SK-N-DZ (cell line): ENCODE results near the gene SEMA4D.
A peak's percentile ranks its signal among the peaks of the same experiment; 100 is the strongest.
"Not testable (repeated sequence)": the region's sequence is repeated elsewhere in the genome, so short reads cannot be mapped to it uniquely, and the experiment has no call there.

Source experiments
- DNase-seq: peaks from one replicate; pipeline ENCODE4 v3.0.0-alpha.2; 2015; ENCODE audit warnings: low spot score

SEMA4D gene

DNA sequence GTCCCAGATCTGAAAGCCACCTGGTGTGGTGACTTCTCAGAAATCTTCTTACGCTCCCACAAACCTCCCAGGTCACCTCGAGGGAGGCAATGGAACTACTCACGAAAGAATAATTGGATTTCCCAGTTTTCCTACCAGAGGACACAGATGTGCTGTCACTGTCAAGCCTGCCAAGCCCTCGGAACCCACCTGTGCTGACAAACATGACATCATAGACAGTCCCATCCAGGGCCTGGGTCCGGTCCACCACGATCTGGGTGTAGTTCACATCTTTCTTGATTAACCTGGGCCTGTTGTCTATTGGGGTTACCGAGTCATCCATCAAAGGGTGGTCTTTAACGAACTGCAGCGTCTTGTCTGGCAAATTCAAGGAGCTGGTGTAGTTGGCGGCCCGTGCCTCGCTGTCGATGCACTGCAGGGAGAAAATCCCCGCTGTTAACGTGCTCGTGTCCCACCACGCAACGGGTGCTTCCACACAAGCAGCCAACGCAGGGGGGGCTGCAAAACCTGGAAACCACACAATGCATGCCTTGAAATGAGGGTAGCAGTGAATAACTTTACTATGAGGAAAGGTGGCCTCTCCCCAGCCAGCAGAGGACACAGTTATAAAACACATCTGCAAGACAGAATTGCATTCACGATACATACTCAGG, 110.6 kb downstream of the SEMA4D start:
- DNase-seq, result no peak

DNA sequence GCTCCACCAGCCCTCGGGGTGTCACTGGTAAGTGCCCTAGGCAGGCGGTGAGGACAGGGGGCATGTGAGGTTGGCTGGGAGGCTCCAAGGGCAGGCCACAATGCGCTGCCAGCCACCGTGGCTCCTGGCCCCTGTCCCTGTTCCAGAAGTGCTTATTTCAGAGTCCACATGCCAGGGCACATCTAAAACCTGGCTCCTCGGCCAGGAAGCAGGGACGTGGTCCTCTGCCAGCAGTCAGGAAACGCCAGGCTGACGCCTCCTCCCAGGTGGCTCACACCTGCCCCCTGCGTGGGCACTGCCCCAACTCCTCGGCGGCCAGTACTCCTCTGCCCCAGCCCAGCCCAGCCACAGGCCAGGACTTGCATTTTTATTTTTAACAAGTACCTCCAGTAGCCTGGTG, 111.1 kb downstream of the SEMA4D start:
- no peak for DNase-seq

DNA sequence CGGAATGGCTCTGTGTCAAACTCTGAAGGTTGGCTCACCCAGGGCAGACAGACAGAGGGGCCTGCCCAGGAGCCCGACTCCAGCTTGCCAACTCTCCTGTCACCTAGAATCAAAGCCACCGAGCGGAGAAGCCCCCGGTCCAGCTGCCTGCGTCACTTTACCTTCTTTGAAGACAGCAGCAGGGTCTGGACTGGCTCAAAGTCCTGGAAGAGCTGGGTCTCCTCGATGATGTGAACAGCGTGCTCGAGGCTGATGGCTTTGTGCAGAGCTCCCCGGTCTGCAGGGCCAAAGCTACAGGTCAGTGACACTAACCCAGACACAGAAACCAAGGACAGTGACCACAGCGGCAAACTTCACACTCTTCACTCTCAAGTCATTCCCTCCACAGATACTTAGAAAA, 111.7 kb downstream of the SEMA4D start:
- DNase-seq, result no peak

DNA sequence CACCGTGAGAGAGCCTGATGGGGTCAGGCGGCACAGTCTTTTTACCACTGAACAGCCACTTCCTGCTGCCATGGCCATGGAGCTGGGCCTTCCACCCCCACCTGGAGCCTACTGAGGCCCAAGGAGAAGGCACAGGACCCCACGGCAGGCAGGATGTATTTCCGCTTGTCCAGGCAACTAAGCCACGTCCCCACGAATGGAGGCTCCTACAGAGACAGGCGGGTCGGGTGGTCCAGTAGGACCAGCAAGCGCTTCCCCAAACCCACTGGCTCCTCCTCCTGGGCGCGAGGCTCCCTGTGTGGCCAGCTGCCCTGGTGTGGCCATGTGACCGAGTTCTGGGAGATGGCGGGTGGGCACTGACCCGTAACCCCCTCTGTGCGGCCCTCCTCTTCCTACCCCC, 113.1 kb downstream of the SEMA4D start:
- no peak for DNase-seq

DNA sequence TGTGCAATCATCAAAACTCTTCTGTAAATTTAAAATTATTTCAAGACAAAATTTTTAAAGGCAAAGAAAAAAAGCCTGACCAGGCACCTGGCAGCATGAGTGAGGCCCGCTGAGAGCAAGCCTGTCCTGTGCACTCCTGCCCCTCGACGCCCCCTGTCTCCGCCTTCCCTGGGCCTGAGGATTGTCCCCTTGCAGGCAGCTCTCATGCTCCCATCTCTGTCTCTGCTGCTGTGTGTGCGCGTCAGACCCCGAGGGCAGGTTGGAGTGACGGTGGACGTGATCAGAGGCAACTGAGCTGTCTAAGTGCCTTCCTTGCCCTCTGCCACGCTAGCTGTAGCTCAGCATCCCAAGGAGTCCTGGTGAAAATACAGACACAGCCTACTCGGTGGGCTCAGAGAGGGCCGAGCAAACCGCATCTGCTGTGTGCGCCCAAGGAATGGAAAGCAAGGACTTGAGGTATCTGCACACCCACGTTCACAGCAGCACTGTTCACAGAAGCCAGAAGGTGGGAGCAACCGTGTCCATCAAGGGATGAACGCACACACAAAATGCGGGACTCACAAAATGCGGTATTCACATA, 114.1 kb downstream of the SEMA4D start:
- no peak for DNase-seq

DNA sequence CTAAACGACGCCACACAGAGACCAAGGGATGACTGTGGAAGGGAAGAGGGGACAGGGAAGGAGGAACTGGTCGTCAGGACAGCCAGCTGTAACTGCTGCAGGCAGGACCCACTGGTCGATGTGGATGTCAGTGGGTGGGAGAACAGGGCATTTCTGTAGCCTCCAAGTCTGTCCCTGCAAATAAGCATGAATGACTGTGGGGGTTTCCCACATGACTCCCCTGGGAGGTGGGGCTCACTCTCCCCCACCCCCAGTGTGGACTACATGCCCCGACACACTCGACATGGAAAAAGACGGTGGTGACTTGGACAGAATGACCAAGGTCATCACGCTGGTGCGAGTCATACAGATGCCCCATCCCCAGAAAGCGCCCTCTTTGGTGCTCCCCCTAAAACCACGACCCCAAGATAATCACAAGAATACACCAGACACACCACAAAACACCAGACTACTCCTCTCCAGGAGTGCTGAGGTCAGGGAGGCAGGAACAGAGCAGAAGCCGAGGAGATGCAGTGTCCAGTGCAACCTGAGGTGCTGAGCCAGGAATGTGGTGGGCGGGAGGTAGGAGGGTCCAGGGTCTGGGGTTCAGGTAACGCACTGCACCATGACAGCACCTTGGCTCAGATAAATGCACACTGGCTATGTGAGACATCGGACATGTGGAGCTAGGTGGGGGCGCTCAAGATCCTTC, 114.7 kb downstream of the SEMA4D start:
- DNase-seq, result no peak

DNA sequence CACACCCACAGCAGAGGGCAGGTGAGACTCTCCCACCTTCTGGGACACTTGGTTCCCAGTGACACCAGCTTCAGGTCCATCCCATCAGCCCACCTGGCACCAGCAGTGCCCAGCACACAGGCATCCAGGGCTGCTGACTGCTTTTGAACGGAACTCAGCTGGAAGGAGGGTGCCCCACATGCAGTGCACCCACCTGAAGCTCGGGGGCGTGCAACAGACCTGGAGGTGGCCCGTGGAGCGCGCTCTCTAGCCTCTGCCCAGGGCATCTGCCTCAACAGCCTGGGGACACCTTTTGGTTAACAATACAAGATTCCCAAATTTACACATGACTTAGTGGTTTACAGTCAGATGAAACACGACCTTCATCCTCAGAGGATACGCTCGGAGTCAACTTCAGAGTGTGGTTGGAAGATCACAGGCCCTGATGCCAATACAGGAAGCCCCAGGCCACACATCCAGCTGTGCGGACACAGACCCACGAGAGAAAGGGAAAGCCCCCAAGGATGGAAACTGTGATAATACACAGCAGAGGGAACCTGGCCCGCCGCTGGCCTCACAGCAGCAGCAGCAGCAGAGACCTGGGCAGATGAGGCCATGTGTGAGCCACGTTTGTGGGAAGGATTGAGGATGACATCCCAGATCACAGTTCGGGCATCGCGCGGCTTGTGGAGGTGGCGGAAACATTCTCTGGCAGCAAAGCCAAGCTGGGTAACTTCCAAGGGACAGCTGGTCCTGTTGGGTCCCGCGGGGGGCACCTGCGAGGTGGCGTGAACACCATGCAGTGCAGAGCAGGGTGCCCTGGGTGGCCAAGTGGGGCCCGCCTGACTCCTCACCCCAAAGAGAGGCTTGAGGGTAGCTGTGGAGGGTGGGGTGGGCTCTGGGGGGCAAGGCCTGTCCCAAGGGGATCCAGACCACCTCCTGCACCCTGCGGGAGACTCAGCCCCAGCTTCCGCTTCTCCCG, 115.6 kb downstream of the SEMA4D start:
- no peak for DNase-seq

DNA sequence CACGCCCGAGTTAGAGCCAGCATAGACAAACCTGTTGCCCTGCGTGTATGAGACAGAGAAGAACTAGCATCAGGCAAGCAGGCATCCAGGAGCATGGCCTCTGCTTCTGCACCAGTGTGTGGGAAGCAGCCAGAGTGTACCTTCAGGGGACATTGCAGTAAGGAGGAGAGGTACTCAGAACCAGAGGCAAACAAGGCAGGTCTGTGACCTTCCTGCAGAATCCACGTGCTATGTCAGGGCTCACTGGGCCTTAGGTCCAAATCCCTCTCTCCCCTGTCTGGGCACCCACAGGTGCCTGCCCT, 116.7 kb downstream of the SEMA4D start:
- DNase-seq, result no peak

DNA sequence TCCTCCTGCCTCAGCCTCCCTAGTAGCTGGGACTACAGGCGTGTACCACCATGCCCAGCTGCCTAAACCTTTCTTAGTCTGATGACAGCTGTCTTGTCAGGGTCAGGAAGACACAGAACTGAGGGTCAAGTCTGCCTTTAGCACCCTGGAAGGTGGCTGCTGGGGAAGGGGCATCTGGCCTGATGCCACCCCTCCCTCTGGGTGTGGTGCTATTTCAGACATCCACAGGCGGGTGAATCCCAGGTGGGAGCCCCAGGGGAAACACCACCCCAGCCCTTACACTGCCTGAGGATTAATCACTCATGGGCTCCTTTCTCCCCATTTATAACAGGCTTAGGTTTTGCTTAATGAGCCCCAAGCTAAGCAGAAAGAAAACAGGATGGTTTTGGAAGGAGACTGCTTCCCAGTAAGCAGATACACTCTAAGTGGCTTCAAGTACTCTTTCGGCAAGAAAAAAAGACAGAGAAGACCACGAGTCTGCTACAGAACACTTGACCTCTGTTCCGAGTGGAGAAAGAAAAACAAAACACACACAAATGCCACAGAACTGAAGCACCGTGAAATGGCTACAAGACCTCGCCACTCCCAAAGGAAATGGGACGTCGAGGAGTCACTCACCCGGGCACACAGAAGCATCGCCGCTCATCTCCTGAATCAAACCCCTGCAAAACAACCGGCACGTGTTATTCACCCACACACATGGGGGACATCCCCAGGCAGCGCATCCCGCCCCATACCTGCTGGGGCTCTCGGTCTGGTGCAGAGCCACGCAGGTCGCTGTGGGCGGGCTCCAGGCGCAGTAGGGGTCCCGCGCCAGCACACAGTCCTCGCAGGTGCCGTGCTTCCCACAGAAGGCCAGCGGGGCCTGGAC, 117.2 kb downstream of the SEMA4D start:
- no peak for DNase-seq

DNA sequence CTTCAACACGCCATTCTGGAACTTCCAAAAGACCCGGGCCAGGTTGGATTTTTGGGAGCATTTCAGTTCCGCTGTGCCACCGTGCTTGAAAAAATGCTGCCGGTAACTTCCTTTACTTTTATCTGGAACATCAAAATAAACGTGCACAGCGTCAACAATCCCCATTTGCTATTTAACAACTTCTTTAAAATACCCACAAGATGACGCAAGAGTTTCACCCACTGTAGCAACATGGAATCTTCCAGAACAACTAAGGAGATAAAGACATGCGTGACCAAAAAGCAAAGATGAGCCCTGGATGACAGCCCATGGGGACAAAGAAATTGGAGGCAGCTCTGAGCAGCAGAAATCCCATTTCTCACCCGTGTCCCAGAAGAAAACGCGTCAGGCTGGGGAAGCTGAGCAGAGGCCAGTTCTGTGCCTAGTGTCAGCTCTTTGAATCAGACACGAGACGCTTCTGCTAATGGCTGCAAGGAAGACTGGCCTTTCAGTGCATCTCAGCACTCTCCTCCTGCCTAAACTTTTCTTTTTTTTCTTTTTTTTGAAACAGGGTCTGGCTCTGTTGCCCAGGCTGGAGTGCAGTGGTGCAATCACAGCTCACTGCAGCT, 118.3 kb downstream of the SEMA4D start:
- DNase-seq, result no peak

DNA sequence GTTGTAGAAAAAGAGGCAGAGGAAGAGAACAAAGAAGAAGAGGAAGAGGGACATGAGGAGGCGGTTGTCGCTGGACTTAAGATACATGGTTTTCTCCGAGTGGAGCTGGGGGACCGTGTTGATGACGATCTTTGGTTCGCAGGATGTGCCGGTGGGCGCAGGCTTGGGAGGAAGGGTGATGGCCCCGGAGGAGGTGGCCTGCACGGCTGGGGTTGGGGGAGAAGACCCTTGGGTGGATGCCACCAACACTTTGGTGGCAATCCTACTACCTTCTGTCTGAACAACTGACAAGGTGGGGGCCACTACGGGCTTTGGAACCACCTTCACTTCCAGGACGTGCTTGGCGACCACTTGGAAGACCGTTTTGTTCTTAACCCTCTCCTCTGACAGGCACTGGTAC, 118.9 kb downstream of the SEMA4D start:
- no peak for DNase-seq

DNA sequence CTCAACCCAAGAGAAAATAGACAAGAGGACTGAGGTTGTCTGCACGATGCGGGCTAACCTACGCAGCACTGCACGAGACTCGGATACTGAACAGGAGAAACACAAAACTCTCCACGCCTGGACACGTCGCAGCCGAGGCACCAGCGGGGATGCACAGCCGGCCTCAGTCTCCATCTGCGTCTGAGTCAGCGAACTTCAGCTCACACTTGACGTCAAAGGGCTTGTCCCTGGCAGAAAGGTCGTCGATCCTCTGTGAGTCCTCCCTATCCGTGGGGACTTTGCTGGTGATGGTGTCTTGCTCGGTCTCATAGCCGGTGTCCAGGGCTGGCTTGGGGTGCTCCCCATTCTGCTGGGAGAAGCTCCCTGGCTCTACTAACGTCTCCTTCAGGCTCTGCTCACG, 119.4 kb downstream of the SEMA4D start:
- no peak for DNase-seq

DNA sequence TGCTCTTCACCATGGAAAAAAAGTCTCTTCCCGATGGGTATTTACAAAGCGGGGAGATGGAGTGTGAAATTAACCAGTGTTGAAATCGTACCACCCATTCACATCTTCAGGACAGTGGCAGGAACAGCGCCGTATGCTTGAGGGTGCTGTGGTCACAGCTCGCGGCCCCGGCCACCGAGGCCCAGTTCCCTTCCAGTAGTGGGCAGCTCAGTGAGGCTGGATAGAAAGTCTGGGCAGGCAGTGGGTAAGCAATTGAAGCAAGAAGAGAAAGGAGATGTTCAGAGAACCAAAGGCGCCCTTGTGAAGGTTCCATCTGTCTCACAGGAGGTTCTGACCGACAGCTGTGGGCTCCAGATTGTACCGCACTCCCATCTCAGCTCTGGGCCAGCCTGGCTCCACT, 120.5 kb downstream of the SEMA4D start:
- no peak for DNase-seq

DNA sequence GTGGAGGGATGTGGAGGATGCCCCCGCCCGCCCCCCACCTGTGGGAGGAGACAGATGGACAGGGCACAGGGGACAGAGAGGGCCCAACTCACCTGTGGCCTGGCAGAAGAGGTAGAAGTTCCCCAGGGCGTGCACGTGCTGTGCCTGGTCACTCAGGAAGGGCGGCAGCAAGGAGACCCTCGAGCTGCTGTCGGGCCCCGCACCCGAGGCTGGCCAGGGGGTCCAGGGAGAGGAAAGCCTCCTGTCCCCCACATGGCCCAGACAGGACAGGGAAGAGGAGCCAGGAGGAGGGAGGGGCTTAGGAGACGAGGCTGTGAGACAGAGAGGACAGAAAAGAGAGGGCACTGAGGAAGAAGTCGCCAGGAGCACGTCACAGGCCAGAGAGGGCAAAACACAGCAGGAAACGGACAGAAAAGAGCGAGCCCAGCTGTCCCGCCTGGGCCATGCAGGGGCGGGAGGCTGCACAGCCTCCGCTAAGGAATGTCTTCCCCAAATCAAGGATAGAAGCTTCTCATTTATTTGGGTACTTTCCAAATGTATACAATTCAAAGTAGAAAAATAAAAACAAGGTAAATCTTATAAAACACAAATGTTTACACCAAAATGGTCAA, 121.1 kb downstream of the SEMA4D start:
- no peak for DNase-seq

DNA sequence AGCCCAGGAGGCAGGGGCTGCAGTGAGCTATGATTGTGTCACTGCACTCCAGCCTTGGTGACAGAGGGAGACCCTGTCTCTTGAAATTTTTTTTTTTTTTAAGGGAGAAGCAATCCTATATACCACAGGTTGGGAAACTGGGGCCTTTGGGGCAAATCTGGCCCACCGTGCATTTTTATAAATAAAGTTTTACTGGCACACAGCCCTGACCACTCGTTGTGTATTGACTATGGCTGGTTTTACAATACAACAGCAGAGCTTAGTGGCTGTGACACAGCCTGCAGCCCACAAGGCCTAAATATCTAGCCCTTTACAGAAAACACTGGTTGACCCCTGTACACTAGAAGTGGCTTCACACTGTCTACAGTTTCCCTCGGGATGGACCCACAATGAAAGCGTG, 121.6 kb downstream of the SEMA4D start:
- no peak for DNase-seq

DNA sequence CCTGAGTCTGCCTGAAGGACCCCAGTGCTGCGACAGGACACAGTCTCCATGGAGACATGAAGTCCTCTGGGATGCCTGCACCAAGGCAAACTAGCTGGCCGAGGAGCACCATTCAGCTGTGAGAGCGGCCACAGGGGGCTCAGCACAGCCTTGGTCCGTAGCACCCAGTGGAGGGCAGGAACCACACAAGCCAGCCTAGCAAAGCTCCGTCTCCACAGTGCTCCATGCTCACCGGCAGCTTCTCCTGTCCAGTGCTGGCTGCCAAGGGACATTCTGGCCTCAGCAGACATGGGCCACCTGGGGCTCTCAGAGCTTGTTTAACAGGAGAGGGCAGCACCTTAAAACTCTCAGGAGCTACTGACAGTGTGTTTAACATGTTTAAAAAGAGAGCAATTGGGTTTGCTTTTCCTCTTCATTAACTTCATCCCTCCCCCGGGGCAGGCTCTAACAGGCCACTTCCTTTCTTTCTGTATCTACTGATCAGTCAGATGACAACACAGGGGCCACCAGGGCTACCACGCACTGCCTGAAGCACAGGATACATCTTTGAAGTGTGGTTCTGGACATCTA, 122.6 kb downstream of the SEMA4D start:
- DNase-seq, result peak; percentile 42

DNA sequence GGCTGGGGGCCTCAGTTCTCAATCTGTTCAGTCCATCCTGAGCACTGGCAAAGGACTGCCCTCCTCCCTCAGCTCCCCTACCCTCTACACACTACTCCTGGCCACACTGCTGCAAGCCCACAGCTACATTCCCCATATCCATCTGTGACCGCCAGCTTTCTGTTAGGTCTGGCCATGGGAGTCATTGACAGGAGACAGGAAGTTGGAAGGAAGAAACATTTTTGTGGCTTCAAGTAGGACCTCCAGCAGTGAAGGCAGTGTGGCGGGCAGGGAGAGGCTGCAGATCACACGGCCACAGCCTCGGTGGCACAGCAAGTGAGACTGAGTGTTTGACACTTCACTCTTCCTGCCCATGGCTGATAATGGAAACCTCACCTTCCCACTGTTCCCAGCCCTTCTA, 123.7 kb downstream of the SEMA4D start:
- DNase-seq, result no peak

DNA sequence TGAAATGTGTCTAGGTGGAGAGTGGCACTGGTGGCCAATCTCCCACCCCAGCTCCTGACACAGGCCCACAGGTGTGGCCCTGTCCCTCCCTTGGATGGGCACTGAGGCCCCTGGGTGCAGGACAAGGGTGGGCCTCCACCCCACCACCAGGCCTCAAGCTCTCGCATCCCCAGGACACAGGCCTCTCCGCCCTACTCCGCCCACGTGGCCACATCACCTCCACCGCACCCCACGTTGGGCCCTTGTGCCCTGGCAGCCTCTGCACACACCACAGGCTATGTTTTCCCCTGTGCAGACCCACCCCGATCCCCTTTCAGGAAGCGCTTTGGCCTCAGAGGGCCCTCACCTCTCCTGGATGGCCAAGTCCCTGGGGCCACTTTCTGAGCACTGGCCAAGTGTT, 124.9 kb downstream of the SEMA4D start:
- DNase-seq, result no peak

DNA sequence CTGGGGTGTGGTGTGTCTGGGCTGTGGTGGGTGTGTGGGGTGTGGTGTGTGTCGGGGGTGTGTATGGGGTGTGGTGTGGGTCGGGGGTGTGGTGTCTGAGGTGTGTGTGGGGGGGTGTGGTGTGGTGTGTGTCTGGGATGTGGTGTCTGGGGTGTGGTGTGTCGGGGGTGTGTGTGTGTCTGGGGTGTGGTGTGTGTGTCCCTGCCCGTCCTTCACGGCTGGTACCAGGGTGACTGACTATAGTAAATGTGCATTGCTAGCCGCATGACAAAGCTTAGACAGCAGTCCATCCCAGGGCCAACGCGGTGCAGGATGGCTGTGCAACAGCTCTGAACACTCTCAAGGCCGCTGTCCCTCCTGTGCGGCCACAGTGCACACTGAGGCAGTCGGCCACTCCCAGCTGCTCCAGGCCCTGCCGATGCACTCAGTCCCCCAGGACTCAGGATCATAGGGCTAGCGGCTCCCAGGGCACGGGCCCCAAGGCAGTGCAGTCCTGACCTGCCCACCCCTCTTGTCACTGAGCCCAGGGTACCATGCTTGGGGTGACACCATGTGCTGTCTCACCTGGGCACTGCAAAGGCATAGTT, 125.6 kb downstream of the SEMA4D start:
- peak; percentile 61 for DNase-seq

DNA sequence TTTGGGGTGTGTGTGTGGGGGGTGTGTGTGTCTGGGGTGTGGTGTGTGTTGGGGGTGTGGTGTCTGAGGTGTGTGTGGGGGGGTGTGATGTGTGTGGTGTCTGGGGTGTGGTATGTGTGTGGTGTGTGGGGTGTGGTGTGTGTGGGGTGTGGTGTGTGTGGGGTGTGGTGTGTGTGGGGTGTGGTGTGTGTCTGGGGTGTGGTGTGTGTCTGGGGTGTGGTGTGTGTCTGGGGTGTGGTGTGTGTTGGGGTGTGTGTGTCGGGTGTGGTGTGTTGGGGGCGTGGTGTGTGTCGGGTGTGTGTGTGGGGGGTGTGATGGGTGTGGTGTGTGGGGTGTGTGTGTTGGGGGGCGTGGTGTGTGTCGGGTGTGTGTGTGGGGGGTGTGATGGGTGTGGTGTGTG, 126.1 kb downstream of the SEMA4D start:
- not testable (repeated sequence) for DNase-seq
